HG03060 (cell line): ENCODE data around the gene PAX6.

Experiments used
- ATAC-seq: cut with Tn5 transposase; IDR thresholded peaks from one replicate; pipeline ENCODE4 v1.9.1; 2021; ENCODE audit warnings: low read depth, moderate number of reproducible peaks; ENCODE audit not compliant: unreplicated experiment

Gene PAX6

DNA sequence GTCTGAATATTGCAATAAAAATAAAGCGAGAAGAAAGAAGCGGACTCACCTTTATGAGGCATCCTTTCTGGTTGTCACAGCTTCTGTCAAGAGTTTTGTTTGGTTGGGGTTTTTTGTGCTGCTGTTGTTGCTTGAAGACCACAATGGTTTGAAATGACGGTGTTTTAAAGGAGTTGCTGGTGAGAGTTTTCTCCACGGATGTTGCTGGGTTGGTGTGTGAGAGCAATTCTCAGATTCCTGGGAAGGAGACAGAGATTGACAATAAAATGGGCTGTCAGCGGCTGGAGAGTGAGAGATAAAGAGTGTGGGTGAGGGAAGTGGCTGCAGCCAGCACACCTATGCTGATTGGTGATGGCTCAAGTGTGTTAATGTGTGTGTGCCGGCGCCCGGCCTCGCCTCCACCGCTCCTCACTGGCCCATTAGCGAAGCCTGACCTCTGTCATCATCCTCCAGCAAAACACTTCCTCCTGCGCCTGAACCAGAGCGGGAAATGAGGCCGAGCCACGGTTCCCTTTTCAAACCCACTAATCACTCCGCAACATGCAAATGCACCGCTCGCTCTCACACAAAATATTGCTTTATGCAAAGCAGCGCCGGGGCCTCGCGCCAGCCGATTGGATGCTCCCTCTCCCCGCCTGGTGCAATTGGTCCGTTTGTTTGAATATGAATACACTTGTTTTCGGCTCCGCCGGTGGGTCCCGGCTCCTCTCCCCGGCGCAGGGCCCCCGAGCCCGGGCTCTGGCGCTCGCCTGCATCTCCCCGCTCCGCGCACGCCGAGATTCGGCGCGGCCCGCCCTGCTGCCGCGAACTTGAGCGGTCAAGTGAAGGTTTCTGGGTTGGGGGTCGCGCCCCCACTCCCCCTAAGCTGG, at the start of gene PAX6:
TSS of gene PAX6 (minus strand) at position 544 of the 869 bp plus-strand sequence. CDS start 4,911 bp downstream, outside the sequence.
- ATAC-seq, result peak; percentile 59

DNA sequence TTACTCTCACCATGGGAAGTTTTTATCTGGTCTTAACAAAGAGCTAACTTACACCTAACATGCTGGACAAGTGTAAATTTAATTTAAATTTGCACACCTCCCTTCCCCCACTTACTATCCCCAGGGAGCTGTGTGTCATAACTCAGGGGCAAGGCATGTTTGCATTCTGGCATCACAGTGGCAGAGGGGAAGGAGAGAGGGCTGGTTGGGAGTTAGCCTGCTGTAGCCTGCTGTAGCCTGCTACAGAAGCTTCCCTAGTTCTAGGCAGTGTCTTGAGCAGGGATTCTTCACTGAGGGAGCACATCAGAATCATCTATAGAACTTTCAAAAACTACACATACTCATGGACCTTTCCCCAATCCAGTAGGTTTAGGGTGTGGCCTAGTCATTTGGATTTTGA, 49.3 kb upstream of the PAX6 start:
- ATAC-seq, result no peak

DNA sequence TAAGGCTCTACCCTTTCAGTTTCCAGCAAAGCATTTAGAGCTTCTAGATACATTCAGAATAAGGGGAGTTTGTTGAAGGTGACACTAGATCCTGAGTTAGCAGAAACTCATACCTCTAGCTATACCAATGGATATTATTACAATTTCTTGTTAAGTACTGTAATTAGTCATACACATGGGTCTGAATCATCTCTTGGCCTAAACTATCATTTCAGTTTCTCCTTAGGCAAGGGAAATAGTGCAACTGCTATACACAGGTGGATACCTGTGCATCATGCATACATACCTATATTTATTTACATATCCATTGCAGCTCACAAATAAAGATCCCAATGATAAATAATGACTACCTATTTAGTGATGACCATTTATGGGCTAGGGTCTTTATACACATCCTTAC, 45.1 kb upstream of the PAX6 start:
- no peak for ATAC-seq

DNA sequence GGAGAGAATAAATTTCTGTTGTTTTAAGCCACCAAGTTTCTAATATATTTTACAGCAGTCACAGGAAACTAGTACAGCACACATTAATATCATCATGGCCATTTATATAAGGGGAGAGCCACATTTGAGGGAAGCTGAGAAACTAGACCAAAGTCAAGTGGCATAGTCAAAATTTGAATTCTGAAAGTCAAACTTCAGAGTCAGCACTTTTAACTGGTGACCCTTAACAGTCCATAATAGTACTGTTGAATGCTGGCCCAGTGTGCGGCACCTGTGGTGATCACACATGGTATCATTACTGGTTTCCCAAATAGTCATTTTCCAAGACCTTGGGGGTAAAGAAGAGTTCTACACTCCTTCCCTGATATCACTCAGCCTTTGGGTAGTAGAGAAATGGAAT, 44.3 kb upstream of the PAX6 start:
- no peak for ATAC-seq

DNA sequence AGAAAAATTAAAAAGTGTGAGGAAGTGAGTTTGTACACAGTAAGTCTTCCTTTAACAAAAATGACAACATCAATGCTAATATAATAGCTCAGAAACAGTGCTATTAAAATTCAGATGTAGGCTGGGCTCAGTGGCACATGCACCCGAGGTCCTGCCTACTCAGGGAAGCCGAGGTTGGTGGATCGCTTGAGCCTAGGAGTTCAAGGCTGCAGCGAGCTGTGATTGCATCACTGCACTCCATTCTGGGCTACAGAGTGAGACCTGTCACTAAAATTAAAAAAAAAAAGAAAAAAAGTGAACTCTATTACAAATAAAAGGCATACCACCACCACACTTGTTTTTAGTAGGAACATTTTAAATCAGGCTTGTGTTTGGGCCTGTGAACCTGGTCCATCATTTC, 39.2 kb upstream of the PAX6 start:
- no peak for ATAC-seq

DNA sequence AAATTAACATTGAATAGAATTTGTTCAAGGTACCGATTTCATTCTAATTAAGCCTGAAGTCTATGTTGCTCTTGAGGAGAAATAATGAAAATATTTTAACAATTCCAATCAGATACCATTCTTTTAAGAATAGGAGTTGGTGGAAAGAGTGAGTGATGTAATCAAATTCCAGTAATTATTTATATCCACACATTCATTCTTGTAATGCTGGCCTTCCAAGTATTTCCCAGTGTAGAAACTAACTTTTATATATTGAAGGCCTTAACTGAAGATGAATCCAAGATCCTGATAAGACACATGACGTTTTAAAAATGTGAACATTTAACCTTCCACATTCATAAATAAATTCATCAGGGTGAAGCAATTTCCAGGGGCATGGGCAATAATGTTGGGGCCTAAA, 36.6 kb upstream of the PAX6 start:
- no peak for ATAC-seq

DNA sequence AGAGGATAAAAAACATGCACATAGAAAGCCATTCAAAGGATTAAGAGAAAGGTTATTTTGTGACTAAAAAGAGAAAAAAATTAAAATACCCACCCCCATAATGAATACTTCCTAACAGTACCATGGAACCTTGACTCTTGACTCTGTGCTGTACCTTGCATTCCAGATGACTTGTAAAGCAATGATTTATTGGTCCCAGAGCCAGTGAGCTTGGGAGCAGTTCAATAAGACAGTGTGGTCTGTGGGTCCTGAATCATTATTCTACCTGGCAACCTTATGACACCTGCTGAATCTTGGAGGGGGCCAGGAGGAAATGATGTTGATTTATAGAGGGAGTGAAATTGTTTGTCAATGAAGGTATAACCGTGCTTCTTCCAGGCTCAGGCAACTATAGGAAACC, 34.2 kb upstream of the PAX6 start:
- ATAC-seq, result no peak

DNA sequence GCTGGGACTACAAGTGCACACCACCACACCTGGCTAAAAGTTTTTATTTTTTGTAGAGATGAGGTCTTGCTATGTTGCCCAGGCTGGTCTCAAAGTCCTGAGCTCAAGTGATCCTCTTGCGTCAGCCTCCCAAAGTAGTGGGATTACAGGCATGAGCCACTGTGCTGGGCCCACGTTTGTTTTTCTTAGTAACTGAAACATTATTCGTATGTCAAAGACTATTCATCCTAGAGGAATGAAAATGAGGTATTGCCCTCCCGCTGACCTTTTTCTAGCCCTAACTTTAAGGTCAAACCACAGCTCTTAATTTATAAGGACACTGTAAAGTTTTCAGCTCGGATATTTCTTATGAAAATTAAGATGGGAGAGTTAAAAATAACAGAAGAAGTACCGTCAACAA, 33.2 kb upstream of the PAX6 start:
- no peak for ATAC-seq

DNA sequence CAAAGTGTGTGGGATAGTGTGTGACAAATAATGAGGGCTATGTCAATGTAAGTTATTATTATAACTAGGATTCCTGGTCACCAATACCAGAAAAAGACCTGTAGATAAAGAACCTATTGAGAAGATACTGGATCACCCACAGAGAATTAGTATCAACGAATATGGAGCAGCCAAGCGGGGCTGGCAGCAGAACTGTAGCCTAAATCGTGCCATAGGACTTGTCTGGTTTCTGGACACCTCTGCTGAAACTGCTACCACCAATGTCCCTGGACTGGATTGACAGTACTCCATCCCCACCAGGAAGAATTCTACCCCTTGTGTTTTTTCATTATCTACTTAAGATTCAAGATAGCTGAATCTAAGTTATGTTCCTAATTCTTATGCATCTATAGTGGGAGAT, 30.3 kb upstream of the PAX6 start:
- no peak for ATAC-seq

DNA sequence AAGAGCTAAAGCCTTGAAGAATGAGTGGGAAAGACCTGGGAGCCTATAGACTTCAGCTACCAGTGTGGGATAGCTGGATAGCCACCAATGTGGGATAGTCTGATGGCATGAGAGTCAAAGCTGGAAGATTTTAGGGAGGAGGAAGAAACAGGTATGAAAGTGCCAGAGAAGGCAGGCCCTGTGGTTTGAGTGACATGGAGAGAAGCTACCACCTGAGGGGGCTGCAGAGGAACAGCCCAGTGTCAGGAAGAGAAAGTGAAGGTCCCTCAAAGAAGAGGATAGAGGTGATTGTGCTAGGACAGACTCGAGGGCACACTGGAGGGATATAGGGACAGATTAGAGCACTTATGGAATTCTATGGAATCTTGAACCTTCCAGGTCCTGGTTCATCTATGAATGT, 23.1 kb upstream of the PAX6 start:
- ATAC-seq, result no peak

DNA sequence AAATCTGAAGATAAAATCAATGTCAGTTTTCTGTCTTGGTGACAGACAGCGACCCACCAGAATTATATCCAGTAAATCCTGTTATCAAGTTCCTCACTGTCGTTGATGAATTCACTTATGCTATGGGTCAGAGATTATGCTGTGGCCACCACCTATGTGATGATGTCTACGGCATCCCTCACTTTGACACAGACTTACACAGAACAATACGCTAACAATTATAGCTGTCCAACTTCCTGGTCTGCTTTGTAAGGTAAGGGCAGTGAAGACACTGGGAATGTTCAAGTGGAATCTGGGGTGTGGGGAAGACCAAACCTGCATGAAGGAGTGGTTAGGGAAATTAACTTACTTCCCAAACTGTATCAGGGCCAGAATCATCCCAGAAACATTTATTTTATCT, 19.3 kb upstream of the PAX6 start:
- ATAC-seq, result no peak

DNA sequence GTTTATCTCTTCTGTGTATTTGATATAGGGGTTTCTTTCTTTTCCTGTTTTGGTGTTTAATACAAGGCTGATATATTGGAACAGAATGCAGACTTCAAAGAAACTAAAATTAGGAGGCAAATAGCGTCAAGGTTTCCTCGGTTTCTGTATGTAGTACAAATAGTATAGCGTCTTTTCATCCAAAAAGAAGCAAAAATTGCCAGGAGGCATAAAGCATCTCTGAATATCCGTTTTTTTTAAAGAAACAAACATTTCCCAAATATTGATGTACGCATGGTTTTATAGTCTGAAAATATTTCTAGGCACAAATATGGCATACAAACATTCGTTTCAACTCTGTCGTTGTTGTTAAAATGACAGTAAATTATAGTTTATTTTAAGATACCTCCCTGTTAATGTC, 17.1 kb upstream of the PAX6 start:
- no peak for ATAC-seq

DNA sequence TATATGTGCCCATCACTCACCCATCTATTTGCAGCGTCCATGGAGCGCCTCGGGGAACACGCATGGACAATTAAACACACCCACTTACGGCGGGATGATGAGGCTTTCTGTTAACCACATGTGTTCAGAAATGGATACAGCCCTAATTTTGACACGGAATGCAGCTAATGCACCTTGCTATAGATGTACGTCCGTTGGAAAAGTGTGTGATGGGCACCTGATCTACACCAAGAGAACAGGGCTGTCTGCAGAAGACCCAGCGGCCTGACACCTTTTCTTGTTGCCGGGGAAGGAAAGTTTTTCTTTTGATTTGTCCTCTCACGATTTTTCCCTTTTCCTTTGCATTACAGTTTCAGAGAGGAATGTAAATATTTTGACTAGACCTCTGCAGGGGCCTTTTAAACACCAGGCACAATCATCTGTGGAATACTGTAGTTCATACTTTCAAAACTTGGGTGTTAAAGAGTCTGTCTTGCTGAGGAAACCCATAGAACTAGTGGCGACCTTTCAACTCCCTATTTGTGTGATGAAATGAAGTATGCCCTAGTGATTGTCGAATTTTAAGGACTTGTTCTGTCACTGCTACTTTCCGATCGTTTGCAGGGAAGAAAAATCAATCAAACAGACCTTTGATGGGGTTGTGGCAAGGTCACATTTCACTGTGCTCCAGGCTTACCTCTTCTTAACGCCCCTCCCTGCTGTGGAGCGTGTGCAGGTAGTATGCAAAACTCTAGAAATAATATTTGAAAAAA, 16.5 kb upstream of the PAX6 start:
- ATAC-seq, result no peak

DNA sequence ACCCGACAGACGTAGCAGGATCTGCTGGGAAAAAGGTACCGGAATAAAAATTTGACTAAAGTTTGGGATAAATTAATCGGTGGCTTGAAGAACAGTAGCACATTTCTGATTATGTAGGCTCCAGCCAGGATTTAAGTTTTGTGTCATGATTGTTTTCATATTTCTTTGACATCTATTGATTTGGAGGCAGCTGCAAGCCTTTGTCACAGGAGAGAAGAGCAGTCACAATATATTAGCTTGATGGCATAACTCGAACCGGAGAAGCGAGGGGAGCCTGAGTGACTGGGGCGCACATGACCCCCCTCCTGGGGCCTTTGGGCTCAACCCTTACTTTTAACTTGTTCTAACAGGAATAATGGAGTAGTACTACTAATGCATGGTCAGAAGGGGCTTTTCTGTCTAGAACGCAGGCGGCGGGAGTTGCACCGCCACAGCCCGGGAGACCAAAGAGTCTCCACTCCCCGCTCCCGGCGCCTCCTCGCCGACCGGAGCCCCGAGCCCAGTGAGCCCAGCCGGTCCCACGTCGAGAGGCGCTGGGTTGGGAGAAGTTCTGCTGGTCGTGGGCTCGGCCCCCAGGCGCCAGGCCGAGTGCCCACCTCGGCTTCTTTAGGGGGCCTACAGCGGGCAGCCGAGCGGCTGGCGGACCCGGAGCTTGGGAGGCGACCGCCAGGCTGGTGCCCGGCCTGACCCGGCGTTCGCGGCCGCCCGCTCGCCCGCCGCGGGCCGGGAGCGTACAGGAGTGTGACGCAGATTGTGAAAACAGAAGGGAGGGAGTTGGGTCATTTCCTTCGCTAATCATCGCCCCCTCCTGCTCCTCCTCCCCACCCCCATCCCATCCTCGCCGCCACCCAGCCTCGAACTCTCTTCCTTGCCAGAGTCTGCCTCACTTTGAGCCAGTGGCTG, 15.7 kb upstream of the PAX6 start:
- no peak for ATAC-seq

DNA sequence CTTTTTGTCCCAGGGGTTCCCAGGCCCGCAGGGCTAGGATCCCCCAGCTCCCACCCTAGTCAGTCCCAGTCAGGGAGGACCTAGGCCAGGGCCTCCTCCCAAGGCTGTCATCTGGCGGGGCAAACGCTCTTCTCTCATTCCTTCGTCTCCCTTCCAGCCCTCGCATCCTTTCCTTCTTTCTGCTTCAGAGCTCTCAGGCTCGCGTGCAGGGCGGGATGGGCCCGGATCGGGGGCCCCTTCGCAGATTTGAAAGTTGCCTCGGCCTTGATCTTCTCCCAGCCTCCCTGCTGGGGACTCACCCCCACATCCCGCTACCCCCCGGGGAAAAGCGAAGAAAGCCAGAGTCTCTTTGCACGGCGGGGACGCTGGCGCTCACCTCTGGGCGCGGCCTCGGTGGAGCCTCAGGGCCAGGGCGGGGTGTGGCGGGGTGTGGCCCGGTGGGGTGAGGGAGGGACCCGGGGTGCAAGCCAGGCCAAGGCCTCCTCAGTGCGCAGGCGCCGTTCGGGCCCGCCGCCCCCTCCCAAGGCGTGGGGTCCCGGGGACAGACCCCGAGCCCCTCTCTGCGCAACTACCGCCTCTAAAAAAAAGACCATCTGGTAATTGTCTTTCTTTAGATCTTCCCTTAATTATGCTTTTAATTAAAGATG, 14.8 kb upstream of the PAX6 start:
- no peak for ATAC-seq

DNA sequence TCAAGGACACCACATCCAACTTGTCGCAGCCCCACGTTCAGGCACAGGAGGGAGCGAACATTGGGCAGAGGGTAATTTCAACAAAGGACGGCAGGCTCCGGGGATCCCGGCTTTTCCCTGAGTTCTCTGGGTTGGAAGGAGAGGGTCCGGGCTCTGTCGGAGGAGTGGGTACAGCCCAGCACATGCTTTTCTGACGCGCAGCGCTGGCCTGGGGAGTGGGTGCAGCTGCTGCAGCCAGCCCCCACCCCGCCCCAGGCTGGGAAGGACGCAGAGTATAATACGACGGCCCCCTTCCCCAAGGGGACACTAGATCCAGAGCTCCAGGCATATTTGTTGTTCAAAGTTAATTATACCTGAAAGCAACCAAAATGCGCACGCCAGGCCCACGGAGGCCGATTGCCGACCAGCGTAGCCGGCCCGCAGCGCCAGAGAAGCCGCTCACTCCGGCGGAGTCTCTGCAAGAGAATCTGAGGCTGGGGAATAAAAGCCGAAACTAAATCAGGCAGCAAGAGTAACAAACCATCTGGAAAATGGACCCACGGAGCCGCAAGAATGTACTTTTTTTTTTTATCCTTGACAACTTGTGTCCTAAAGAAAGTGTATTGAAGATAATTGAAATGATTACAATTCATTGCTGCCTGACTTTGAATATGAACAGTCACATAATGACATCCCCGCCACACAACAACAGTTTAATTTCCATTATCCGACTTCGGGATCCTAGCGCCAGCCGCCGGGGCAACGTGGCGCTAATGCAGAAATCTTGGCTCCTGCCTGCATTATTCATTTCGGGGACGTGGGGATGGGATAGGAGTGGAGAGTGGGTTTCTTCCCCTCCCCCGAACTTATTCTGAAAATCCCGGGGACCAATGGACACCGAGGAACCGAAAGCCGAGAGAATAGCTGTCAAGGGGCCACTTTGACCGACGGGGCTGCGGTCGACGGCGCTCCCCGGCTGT, 14.0 kb upstream of the PAX6 start:
- no peak for ATAC-seq

DNA sequence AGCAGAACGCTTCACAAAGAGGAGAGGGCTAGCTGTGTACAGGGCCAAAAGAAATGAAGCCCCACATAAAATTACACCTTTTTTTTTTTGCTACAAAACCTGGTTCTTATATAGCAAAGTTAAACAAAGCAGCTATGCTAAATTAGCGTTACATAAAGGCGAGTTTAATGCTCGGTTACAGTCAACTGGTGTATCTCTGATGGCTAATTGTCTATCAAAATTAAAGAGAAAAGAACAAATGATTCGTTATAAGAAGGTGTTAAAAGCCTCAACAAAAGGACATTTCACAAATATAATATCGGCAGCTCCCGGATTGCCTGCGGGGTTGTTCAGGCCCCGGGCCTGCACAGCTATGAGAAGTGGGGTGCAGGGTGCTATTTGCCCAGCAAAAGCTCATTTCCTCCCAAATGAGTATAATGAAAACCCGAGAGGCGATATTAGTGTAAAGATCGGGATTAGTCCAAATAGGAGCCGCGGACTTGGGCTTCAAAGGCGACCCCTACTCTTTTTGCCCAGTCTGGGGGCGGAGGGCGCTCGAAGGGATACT, 13.3 kb upstream of the PAX6 start:
- no peak for ATAC-seq

DNA sequence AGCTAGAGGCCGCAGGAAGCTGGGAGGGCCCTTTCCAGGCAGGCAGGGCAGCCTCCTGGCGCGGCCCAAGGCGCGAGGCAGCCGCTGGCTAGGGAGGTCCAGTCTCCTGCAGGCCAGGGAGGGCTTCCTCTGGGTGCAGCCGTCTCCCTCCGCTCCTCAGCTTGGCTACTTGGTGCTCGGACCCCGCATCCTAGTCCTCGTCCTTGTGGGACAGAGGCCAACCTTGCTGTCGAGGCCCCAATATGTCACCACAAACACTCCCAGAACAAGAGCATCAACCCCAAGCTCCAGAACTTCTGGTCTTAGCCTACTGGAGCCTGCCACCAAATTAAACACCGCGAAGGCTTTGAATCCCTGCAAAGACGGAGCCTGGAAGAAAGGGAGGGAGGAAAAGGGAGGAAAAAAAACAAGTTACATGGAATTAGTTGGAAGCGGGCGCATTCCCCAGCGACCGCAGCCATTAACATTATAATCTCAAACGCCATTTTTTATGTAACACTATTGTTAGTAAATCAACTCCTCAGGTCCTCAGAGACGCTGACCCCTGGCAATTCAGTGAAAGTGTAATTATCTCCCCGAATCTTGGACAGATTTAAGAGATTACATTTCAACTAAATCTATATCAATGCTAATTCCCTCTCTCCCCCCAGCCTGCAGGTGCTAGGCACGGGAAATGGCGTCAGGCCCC, 12.7 kb upstream of the PAX6 start:
- ATAC-seq, result no peak
